H1 (cell line): ENCODE data around the gene PCBP2. TPM values are rescaled to one million over a fixed set of nuclear protein-coding genes. Genes with fewer than 3 reads are reported as not detected.

Source experiments
- CTCF ChIA-PET: fragments of 300-600 bp; sonication (Branson Sonifier 250); formaldehyde crosslinking; loops from one replicate; lab custom pipeline; 2021; ENCODE audit not compliant: partially characterized antibody; lab: Charles Lee
- POLR2A ChIA-PET: fragments of 300-600 bp; sonication (Branson Sonifier 250); formaldehyde crosslinking; loops from one replicate; lab custom pipeline; 2021; ENCODE audit warnings: inconsistent platforms; ENCODE audit not compliant: partially characterized antibody; lab: Charles Lee
- DNase-seq, 2 experiments: peaks; one replicate each; pipeline versions ENCODE4 v3.0.0 to v3.0.0-alpha.2; 2010 to 2022; ENCODE audit warnings: low spot score in 2 of 2, low read depth in 1 of 2, mixed read lengths in 1 of 2
- FAIRE-seq: peaks from 2 replicates; lab custom pipeline; 2011; peaks lifted over from hg19 to GRCh38; lab: Jason Lieb, UNC
- H2AFZ ChIP-seq: 2 replicates; pipeline ENCODE4 v1.8.1; 2012; ENCODE audit warnings: low read length, inconsistent platforms
- H2AK5ac ChIP-seq: 2 replicates; pipeline ENCODE4 v1.6.1; 2013; ENCODE audit warnings: low read depth, low read length
- H2BK120ac ChIP-seq: replicated peaks from 2 replicates; pipeline ENCODE3; 2013; ENCODE audit warnings: low read depth, low read length, inconsistent platforms
- H2BK12ac ChIP-seq: 2 replicates; pipeline ENCODE4 v1.6.1; 2013; ENCODE audit warnings: low read depth, low read length
- H2BK15ac ChIP-seq: 2 replicates; pipeline ENCODE4 v1.6.1; 2013; ENCODE audit warnings: low read length
- H2BK20ac ChIP-seq: 2 replicates; pipeline ENCODE4 v1.6.1; 2013; ENCODE audit warnings: low read length
- H2BK5ac ChIP-seq: 2 replicates; pipeline ENCODE4 v1.6.1; 2013; ENCODE audit warnings: low read depth, low read length
- H3K14ac ChIP-seq: 2 replicates; pipeline ENCODE4 v1.6.1; 2013; ENCODE audit warnings: inconsistent platforms; ENCODE audit not compliant: insufficient read length
- H3K18ac ChIP-seq: 2 replicates; pipeline ENCODE4 v1.6.1; 2013; ENCODE audit warnings: low read length; ENCODE audit errors: extremely low read depth
- H3K23ac ChIP-seq: 2 replicates; pipeline ENCODE4 v1.6.1; 2013; ENCODE audit warnings: inconsistent platforms; ENCODE audit not compliant: insufficient read length
- H3K23me2 ChIP-seq: 2 replicates; pipeline ENCODE4 v1.6.1; 2013; ENCODE audit warnings: low read depth, low read length
- H3K27ac ChIP-seq: 2 replicates; pipeline ENCODE4 v1.6.1; 2011; ENCODE audit warnings: low read depth, low read length, inconsistent platforms
- H3K27me3 ChIP-seq, 4 experiments: replicated peaks in 1 of 4; 1 replicate in 1 of 4; 2 replicates in 3 of 4; pipeline versions ENCODE4 v1.6.1 to v1.8.1; 2011 to 2013; ENCODE audit warnings: low read length in 3 of 4, mild to moderate bottlenecking in 3 of 4, inconsistent platforms in 2 of 4, mixed read lengths in 2 of 4, moderate library complexity in 1 of 4; ENCODE audit not compliant: control insufficient read depth in 3 of 4, insufficient read depth in 3 of 4; ENCODE audit errors: extremely low read depth in 1 of 4
- H3K36me3 ChIP-seq, 4 experiments: 2 replicates each; pipeline versions ENCODE4 v1.6.1 to v1.8.1; 2011 to 2013; ENCODE audit warnings: mild to moderate bottlenecking in 4 of 4, low read length in 3 of 4, moderate library complexity in 2 of 4, control low read depth in 1 of 4, inconsistent platforms in 1 of 4; ENCODE audit not compliant: insufficient read depth in 4 of 4, control insufficient read depth in 2 of 4
- H3K4ac ChIP-seq: replicated peaks from 2 replicates; pipeline ENCODE3; 2013; ENCODE audit warnings: low read length, low read depth, mixed read lengths, inconsistent platforms; ENCODE audit not compliant: insufficient read length
- H3K4me1 ChIP-seq, 4 experiments: replicated peaks in 1 of 4; 1 replicate in 1 of 4; 2 replicates in 3 of 4; pipeline versions ENCODE4 v1.6.1 to v1.8.1; 2011 to 2013; ENCODE audit warnings: low read length in 3 of 4, inconsistent platforms in 2 of 4, mixed read lengths in 1 of 4; ENCODE audit not compliant: insufficient read depth in 4 of 4, control insufficient read depth in 3 of 4
- H3K4me2 ChIP-seq, 2 experiments: 2 replicates each; pipeline versions ENCODE4 v1.6.1 to v1.8.1; 2011 to 2013; ENCODE audit warnings: low read depth in 2 of 2, low read length in 2 of 2, control low read depth in 1 of 2, inconsistent platforms in 1 of 2, mild to moderate bottlenecking in 1 of 2; ENCODE audit not compliant: insufficient read depth in 1 of 2
- H3K4me3 ChIP-seq, 4 experiments: fragments of 200-600, 300-600 bp in 1 of 4; sonication (generic), shearing (Covaris generic), sonication (Bioruptor Twin) in 1 of 4; 2 replicates each; pipeline versions ENCODE4 v1.5.1 to v1.8.1; 2011 to 2016; ENCODE audit warnings: low read length in 4 of 4, low read depth in 3 of 4, control low read depth in 2 of 4, inconsistent platforms in 2 of 4, mild to moderate bottlenecking in 2 of 4, mixed read lengths in 1 of 4, moderate library complexity in 1 of 4; ENCODE audit not compliant: insufficient read depth in 2 of 4; ENCODE audit errors: extremely low read depth in 1 of 4
- H3K56ac ChIP-seq: replicated peaks from 2 replicates; pipeline ENCODE3; 2013; ENCODE audit warnings: low read depth, mild to moderate bottlenecking, mixed read lengths, low read length, inconsistent platforms; ENCODE audit not compliant: insufficient read length
- H3K79me1 ChIP-seq: 2 replicates; pipeline ENCODE4 v1.6.1; 2013; ENCODE audit warnings: low read depth, low read length, control low read depth
- H3K79me2 ChIP-seq, 2 experiments: 2 replicates each; pipeline versions ENCODE4 v1.6.1 to v1.8.1; 2012 to 2013; ENCODE audit warnings: low read length in 2 of 2, mild to moderate bottlenecking in 2 of 2, inconsistent platforms in 1 of 2; ENCODE audit not compliant: insufficient read depth in 2 of 2, control insufficient read depth in 1 of 2
- H3K9ac ChIP-seq, 4 experiments: replicated peaks in 1 of 4; 1 replicate in 1 of 4; 2 replicates in 3 of 4; pipeline versions ENCODE4 v1.6.1 to v1.8.1; 2011 to 2013; ENCODE audit warnings: low read depth in 3 of 4, low read length in 3 of 4, control low read depth in 2 of 4, mild to moderate bottlenecking in 2 of 4, moderate library complexity in 2 of 4, inconsistent platforms in 1 of 4; ENCODE audit errors: extremely low read depth in 1 of 4
- H3K9me3 ChIP-seq, 2 experiments: 2 replicates each; pipeline versions ENCODE4 v1.6.1 to v1.8.1; 2012 to 2013; ENCODE audit warnings: mild to moderate bottlenecking in 2 of 2, moderate library complexity in 2 of 2, control low read depth in 1 of 2, inconsistent platforms in 1 of 2, low read depth in 1 of 2, low read length in 1 of 2, mixed read lengths in 1 of 2; ENCODE audit not compliant: insufficient read depth in 2 of 2
- H4K20me1 ChIP-seq, 2 experiments: replicated peaks in 1 of 2; 2 replicates each; pipeline versions ENCODE3 to v1.8.1; 2011 to 2013; ENCODE audit warnings: inconsistent platforms in 2 of 2, low read length in 2 of 2, mild to moderate bottlenecking in 1 of 2; ENCODE audit not compliant: insufficient read depth in 2 of 2, control insufficient read depth in 1 of 2
- H4K5ac ChIP-seq: 2 replicates; pipeline ENCODE4 v1.6.1; 2013; ENCODE audit warnings: low read length, low read depth, mixed read lengths, inconsistent platforms; ENCODE audit not compliant: insufficient read length
- H4K8ac ChIP-seq: 2 replicates; pipeline ENCODE4 v1.8.0; 2013; ENCODE audit warnings: mild to moderate bottlenecking, moderate library complexity, low read length, inconsistent platforms; ENCODE audit not compliant: insufficient read depth; ENCODE audit errors: extremely low read depth
- H4K91ac ChIP-seq: replicated peaks from 2 replicates; pipeline ENCODE3; 2013; ENCODE audit warnings: low read length, mixed read lengths, inconsistent platforms; ENCODE audit not compliant: insufficient read length
- CHD2 ChIP-seq: IDR thresholded peaks from 2 replicates; pipeline ENCODE4 v1.6.1; 2012; ENCODE audit warnings: low read length, improper control_type of control experiment
- GTF2F1 ChIP-seq: IDR thresholded peaks from 2 replicates; pipeline ENCODE4 v1.6.1; 2012; ENCODE audit warnings: low read depth, low read length, improper control_type of control experiment, borderline replicate concordance
- JUN ChIP-seq: IDR thresholded peaks from 2 replicates; pipeline ENCODE4 v1.6.1; 2011; ENCODE audit warnings: low read depth, mild to moderate bottlenecking, improper control_type of control experiment, low read length
- JUND ChIP-seq: IDR thresholded peaks from 2 replicates; pipeline ENCODE4 v1.6.1; 2011; ENCODE audit warnings: mild to moderate bottlenecking, improper control_type of control experiment, low read length
- MAFK ChIP-seq: IDR thresholded peaks from 2 replicates; pipeline ENCODE4 v1.6.1; 2012; ENCODE audit warnings: low read depth, mild to moderate bottlenecking, improper control_type of control experiment, low read length
- POLR2A ChIP-seq, 2 experiments: IDR thresholded peaks; 1 replicate in 1 of 2; 2 replicates in 1 of 2; pipeline ENCODE4 v1.6.1; 2011; ENCODE audit warnings: low read depth in 2 of 2, low read length in 2 of 2, mild to moderate bottlenecking in 2 of 2; ENCODE audit errors: control extremely low read depth in 1 of 2
- POLR2AphosphoS5 ChIP-seq: IDR thresholded peaks from 2 replicates; pipeline ENCODE4 v1.6.1; 2011; ENCODE audit warnings: low read depth, low read length
- RFX5 ChIP-seq: IDR thresholded peaks from 2 replicates; pipeline ENCODE4 v1.6.1; 2011; ENCODE audit warnings: low read depth, low read length, improper control_type of control experiment, borderline replicate concordance
- RNF2 ChIP-seq: fragments of 200-900, 300-1000 bp; sonication (generic); IDR thresholded peaks from 2 replicates; pipeline ENCODE4 v1.7.1; 2016; ENCODE audit warnings: borderline replicate concordance, low read depth, mild to moderate bottlenecking, antibody characterized with exemption, low read length; ENCODE audit not compliant: poor library complexity, severe bottlenecking; ENCODE audit errors: missing control alignments
- SIX5 ChIP-seq: IDR thresholded peaks from 2 replicates; pipeline ENCODE4 v1.6.1; 2011; ENCODE audit warnings: mild to moderate bottlenecking, low read depth, low read length
- SP1 ChIP-seq: IDR thresholded peaks from 2 replicates; pipeline ENCODE4 v1.6.1; 2011; ENCODE audit warnings: low read depth, low read length
- TBP ChIP-seq: IDR thresholded peaks from 2 replicates; pipeline ENCODE4 v1.6.1; 2011; ENCODE audit warnings: low read depth, low read length, improper control_type of control experiment
- YY1 ChIP-seq: IDR thresholded peaks from 2 replicates; pipeline ENCODE4 v1.6.1; 2011; ENCODE audit warnings: low read depth, mild to moderate bottlenecking, low read length
- WGBS, 2 experiments: shearing (Covaris generic) in 1 of 2; methylation state at CpG; one replicate each; pipeline versions ENCODE4 v1.1.6 to v1.1.7; 2013 to 2015; ENCODE audit warnings: low lambda C conversion rate in 2 of 2, mixed read lengths in 2 of 2, inconsistent platforms in 1 of 2, low coverage in 1 of 2, missing lambda C conversion rate in 1 of 2; ENCODE audit not compliant: insufficient replicate concordance in 2 of 2, insufficient coverage in 1 of 2, insufficient read length in 1 of 2; ENCODE audit errors: extremely low coverage in 1 of 2, missing lambda C conversion rate in 1 of 2; 5-methylcytosine and 5-hydroxymethylcytosine counted together
- polyA plus RNA-seq, 7 experiments: library from polyadenylated mRNA; depleted of rRNA in 3 of 7; stranded (reverse) in 5 of 7; unstranded in 2 of 7; fragments of >200 nt in 5 of 7; fragments of 200-250 nt in 2 of 7; gene quantifications; 1 replicate in 5 of 7; 2 replicates in 1 of 7; 4 replicates in 1 of 7; pipeline versions ENCODE4 v1.2.1 to v1.2.3, GENCODE V29; 2011 to 2013; ENCODE audit warnings: missing spikeins in 2 of 7, mixed read lengths in 2 of 7
- total RNA-seq: library from RNA; stranded (reverse); fragmentation: NEBNext Ultra II Directional; extraction: Animal tissue kit (Norgen Biotek cat#: 25700); gene quantifications from 2 replicates; pipeline ENCODE4 v1.2.1, GENCODE V29; 2021

The PCBP2 gene
- total and polyA plus RNA-seq, 2 of the 8 experiments (the other 6 are each of a cell fraction or from before 2014, with no cell fraction given), result 470 to 1,123 TPM

DNA sequence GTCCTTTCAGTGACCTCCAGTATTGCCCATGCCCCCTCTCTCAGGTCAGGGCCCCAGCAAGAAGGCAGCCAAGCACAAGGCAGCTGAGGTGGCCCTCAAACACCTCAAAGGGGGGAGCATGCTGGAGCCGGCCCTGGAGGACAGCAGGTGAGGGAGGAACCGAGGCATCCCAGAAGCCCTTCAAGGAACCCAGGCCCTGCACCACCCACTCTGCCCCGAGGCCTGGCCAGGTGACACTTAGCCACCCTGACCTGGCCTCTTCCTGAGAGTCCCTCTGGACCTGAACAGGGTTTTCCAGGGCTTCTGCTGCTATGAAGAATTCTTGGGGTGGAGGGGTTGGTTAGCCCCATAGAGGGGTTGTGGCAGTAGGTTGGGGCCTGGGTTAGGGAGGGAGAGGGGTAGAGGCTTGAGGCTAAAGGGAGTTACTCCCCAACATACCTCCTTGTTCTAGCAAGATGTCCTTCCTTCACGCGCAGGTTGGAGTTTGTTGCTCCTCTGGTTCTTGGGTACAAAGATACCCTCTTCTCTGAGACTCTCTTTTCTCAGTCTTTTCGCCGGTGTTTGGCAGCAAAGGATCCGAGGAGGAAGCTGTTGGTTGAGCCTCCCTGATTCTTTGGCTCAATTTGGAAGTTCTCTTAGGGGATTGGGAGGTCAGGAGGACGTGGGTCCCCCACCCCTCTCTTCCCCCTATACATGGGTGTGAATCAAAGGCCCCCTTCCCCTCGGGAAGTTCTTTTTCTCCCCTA, 51.3 kb downstream of the PCBP2 start:
- Histone ChIP-seq H4K8ac (no peak overlapping the region), H3K56ac (no peak overlapping the region), H3K4me2 (no peak overlapping the region), H3K18ac (no peak overlapping the region), H3K9ac (no peak overlapping the region), H4K91ac (no peak overlapping the region), H2BK20ac (no peak overlapping the region), H2BK5ac (no peak overlapping the region), H2BK12ac (no peak overlapping the region), H3K14ac (no peak overlapping the region), H3K79me1 (peaks cover 8% of the 10 kb centered on the region), H3K79me2 (peaks cover 0 to 14% of the 10 kb centered on the region in 2 experiments; a peak in 2 of 4 replicates), H3K4me1 (peaks cover 3 to 21% (median 12%) of the 10 kb centered on the region in 4 experiments), H4K20me1 (peaks cover 0 to 4% of the 10 kb centered on the region in 2 experiments), H4K5ac (no peak overlapping the region), H2BK15ac (no peak overlapping the region), H2BK120ac (no peak overlapping the region), H2AK5ac (no peak overlapping the region), H2AFZ (no peak overlapping the region), H3K36me3 (peaks cover 9 to 23% (median 14%) of the 10 kb centered on the region in 4 experiments; a peak in 7 of 8 replicates), H3K4ac (no peak overlapping the region), H3K4me3 (no peak overlapping the region), H3K23ac (no peak overlapping the region), H3K27me3 (no peaks in the 10 kb centered on the region), H3K9me3 (no peaks in the 10 kb centered on the region), H3K27ac (no peak overlapping the region), H3K23me2 (peaks cover 22% of the 10 kb centered on the region)
- ChIA-PET CTCF (interaction anchor here (0.9 to 3.9 kb wide), 9 partner anchors 9 to 182 kb away, joined by 3 to 20 read pairs (median 3); partner anchors contain the start of gene AAAS), POLR2A (interaction anchor here (0.9 to 67.0 kb wide), 4 partner anchors 9 to 184 kb away, joined by 3 to 3397 read pairs (median 31); partner anchors contain the start of genes PCBP2 and PRR13)
- 90% methylated on average over 6 of the region's 10 CpGs; no CpG with 5 or more reads in 1 of the 2 experiments for WGBS, 2 experiments
- TF ChIP-seq POLR2AphosphoS5 (no peak), MAFK (no peak), JUN (no peak), RNF2 (no peak), CHD2 (no peak), GTF2F1 (no peak), JUND (no peak), SP1 (no peak), TBP (no peak), RFX5 (no peak), SIX5 (no peak), YY1 (no peak), POLR2A (IDR thresholded peaks at IDR 0.05; ENCODE audit: control extremely low read depth in 1 of 2, low read depth in 2 of 2, low read length in 2 of 2) (no peak)
- DNase-seq (no peak), FAIRE-seq (no peak)
